WTC11 (cell line): ENCODE measurements around the gene TEX28. TPM values are rescaled to one million over a fixed set of nuclear protein-coding genes. Genes with fewer than 3 reads are reported as not detected.

Experiments
- ATAC-seq: fragments of 200-7000 bp; cut with Tn5 transposase; 2 replicates; pipeline ENCODE4 v1.10.0; 2021; ENCODE audit warnings: mild to moderate bottlenecking, moderate library complexity
- CTCF ChIA-PET: fragments of 300-600 bp; sonication (Branson Sonifier 250); formaldehyde crosslinking; loops from one replicate; lab custom pipeline; 2021; ENCODE audit warnings: antibody characterized with exemption; lab: Charles Lee
- POLR2A ChIA-PET: fragments of 350-600 bp; sonication (Branson Sonifier 250); formaldehyde crosslinking; loops from one replicate; lab custom pipeline; 2021; ENCODE audit warnings: antibody characterized with exemption; lab: Charles Lee
- DNase-seq: peaks from one replicate; pipeline ENCODE4 v3.0.0; 2021; ENCODE audit warnings: low spot score
- H3K27ac Mint-ChIP-seq: 2 replicates; pipeline ENCODE4 v1.8.0; 2021; ENCODE audit warnings: mixed read lengths
- H3K27me3 Mint-ChIP-seq: 2 replicates; pipeline ENCODE4 v1.8.0; 2021; ENCODE audit warnings: low read depth, mild to moderate bottlenecking, moderate library complexity, mixed read lengths
- H3K36me3 Mint-ChIP-seq: 2 replicates; pipeline ENCODE4 v1.8.0; 2021; ENCODE audit warnings: mixed read lengths
- H3K4me1 Mint-ChIP-seq: 2 replicates; pipeline ENCODE4 v1.8.0; 2022; ENCODE audit warnings: mixed read lengths
- H3K4me3 Mint-ChIP-seq: 2 replicates; pipeline ENCODE4 v1.8.0; 2021; ENCODE audit warnings: mild to moderate bottlenecking, moderate library complexity, mixed read lengths
- H3K9me3 Mint-ChIP-seq: 2 replicates; pipeline ENCODE4 v1.8.0; 2021; ENCODE audit warnings: mixed read lengths
- ETV6 ChIP-seq: sonication (generic); formaldehyde crosslinking; IDR thresholded peaks from 2 replicates; pipeline ENCODE4 v1.8.1; 2022; ENCODE audit warnings: mild to moderate bottlenecking, missing genetic modification reagents
- FOXP1 ChIP-seq: sonication (generic); formaldehyde crosslinking; IDR thresholded peaks from 2 replicates; pipeline ENCODE4 v1.8.0; 2022; ENCODE audit warnings: missing genetic modification reagents, mild to moderate bottlenecking, moderate library complexity, borderline replicate concordance
- GABPB1 ChIP-seq: sonication (generic); formaldehyde crosslinking; IDR thresholded peaks from 2 replicates; pipeline ENCODE4 v1.8.1; 2023; ENCODE audit warnings: mild to moderate bottlenecking, missing genetic modification reagents
- KAT7 ChIP-seq: sonication (generic); formaldehyde crosslinking; IDR thresholded peaks from 2 replicates; pipeline ENCODE4 v1.8.1; 2023; ENCODE audit warnings: missing genetic modification reagents, mild to moderate bottlenecking, borderline replicate concordance
- MXD4 ChIP-seq: fragments of 250-450 bp; sonication (Bioruptor Pico); IDR thresholded peaks from 2 replicates; pipeline ENCODE4 v1.8.0; 2021; ENCODE audit warnings: mild to moderate bottlenecking, moderate library complexity, borderline replicate concordance
- NR1H2 ChIP-seq: sonication (generic); formaldehyde crosslinking; IDR thresholded peaks from 2 replicates; pipeline ENCODE4 v1.9.0; 2021; ENCODE audit warnings: mild to moderate bottlenecking, moderate library complexity, missing genetic modification reagents
- RELA ChIP-seq: sonication (generic); formaldehyde crosslinking; IDR thresholded peaks from 2 replicates; pipeline ENCODE4 v1.8.1; 2022; ENCODE audit warnings: missing genetic modification reagents, mild to moderate bottlenecking, borderline replicate concordance
- RORB ChIP-seq: fragments of 250-450 bp; sonication (Bioruptor Pico); IDR thresholded peaks from 2 replicates; pipeline ENCODE4 v1.9.0; 2021; ENCODE audit warnings: mild to moderate bottlenecking
- SMAD3 ChIP-seq: sonication (generic); formaldehyde crosslinking; IDR thresholded peaks from 2 replicates; pipeline ENCODE4 v1.8.0; 2022; ENCODE audit warnings: missing genetic modification reagents, mild to moderate bottlenecking, borderline replicate concordance
- TEAD4 ChIP-seq: sonication (generic); formaldehyde crosslinking; IDR thresholded peaks from 2 replicates; pipeline ENCODE4 v1.8.0; 2022; ENCODE audit warnings: mild to moderate bottlenecking, missing genetic modification reagents
- TP53 ChIP-seq: sonication (generic); formaldehyde crosslinking; IDR thresholded peaks from 2 replicates; pipeline ENCODE4 v1.8.1; 2023; ENCODE audit warnings: mild to moderate bottlenecking, missing genetic modification reagents
- ZNF232 ChIP-seq: sonication (generic); formaldehyde crosslinking; IDR thresholded peaks from 2 replicates; pipeline ENCODE4 v1.8.0; 2022; ENCODE audit warnings: mild to moderate bottlenecking, missing genetic modification reagents
- ZNF263 ChIP-seq: sonication (generic); formaldehyde crosslinking; IDR thresholded peaks from 2 replicates; pipeline ENCODE4 v1.8.1; 2022; ENCODE audit warnings: low read depth, mild to moderate bottlenecking, moderate library complexity, missing genetic modification reagents
- total RNA-seq: library from RNA; stranded (reverse); gene quantifications from 3 replicates; pipeline ENCODE4 v1.2.3, GENCODE V29; 2021
- TF ChIP-seq, protein P1 (sequence below): fragments of 200-600 bp; IDR thresholded peaks from 2 replicates; pipeline ENCODE4 v1.8.0; 2022; ENCODE audit warnings: antibody characterized with exemption
- TF ChIP-seq, protein P2 (sequence below): sonication (generic); formaldehyde crosslinking; IDR thresholded peaks from 2 replicates; pipeline ENCODE4 v1.8.0; 2022; ENCODE audit warnings: mild to moderate bottlenecking, missing genetic modification reagents
- TF ChIP-seq, protein P3 (sequence below): sonication (generic); formaldehyde crosslinking; IDR thresholded peaks from 2 replicates; pipeline ENCODE4 v1.8.1; 2022; ENCODE audit warnings: missing genetic modification reagents, borderline replicate concordance
- TF ChIP-seq, protein P4 (sequence below): sonication (generic); formaldehyde crosslinking; IDR thresholded peaks from 2 replicates; pipeline ENCODE4 v1.8.0; 2023; ENCODE audit warnings: mild to moderate bottlenecking, missing genetic modification reagents
- TF ChIP-seq, protein P5 (sequence below): fragments of 250-450 bp; sonication (Bioruptor Pico); IDR thresholded peaks from 2 replicates; pipeline ENCODE4 v1.9.0; 2021; ENCODE audit warnings: moderate library complexity, mild to moderate bottlenecking, inconsistent platforms, borderline replicate concordance
- TF ChIP-seq, protein P6 (sequence below): sonication (generic); formaldehyde crosslinking; conservative IDR thresholded peaks from 2 replicates; pipeline ENCODE4 v1.8.1; 2023; ENCODE audit warnings: mild to moderate bottlenecking, low read depth, missing genetic modification reagents, moderate library complexity
- TF ChIP-seq, protein P7 (sequence below): sonication (generic); formaldehyde crosslinking; IDR thresholded peaks from 2 replicates; pipeline ENCODE4 v1.8.1; 2023; ENCODE audit warnings: mild to moderate bottlenecking, missing genetic modification reagents, moderate library complexity
- TF ChIP-seq, protein P8 (sequence below): fragments of 250-450 bp; sonication (Bioruptor Pico); IDR thresholded peaks from 2 replicates; pipeline ENCODE4 v1.8.0; 2021; ENCODE audit warnings: mild to moderate bottlenecking

The TEX28 gene
- total RNA-seq, 1 experiment from 2014 or later, result not detected

DNA sequence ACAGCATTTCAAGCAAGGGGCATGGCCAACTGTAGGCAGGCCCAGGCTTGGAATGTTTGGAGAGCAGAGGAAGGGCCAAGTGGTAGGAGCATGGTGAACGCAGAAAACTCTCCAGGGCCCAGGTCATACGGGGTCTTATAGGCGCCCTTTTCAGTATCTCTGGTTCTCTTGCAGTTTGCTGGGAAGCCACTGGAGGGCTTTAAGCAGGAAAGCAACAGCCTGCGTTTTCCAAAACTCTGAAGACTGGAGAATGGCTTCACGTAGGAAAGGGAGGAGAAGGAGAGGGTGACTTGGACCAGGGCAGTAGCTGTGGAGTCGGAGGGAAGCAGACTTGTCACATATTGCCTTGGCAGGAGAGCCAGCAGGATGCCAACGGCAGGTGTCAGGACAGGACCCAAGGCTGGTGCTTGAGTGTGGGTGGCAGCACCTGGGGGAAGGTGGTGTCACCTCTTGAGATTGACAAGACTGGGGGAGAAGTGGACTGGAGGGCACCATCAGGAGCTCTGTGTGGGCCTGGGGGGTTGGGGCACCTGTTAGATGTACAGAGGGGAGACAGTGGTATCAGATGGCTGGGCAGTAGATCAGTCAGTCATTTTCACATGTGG lies 22.6 kb upstream of the TEX28 start:
- peak; percentile 91 for ATAC-seq
- no peak for TF ChIP-seq KAT7 (CRISPR knock-in tag)
- TF ChIP-seq, protein P1, sequence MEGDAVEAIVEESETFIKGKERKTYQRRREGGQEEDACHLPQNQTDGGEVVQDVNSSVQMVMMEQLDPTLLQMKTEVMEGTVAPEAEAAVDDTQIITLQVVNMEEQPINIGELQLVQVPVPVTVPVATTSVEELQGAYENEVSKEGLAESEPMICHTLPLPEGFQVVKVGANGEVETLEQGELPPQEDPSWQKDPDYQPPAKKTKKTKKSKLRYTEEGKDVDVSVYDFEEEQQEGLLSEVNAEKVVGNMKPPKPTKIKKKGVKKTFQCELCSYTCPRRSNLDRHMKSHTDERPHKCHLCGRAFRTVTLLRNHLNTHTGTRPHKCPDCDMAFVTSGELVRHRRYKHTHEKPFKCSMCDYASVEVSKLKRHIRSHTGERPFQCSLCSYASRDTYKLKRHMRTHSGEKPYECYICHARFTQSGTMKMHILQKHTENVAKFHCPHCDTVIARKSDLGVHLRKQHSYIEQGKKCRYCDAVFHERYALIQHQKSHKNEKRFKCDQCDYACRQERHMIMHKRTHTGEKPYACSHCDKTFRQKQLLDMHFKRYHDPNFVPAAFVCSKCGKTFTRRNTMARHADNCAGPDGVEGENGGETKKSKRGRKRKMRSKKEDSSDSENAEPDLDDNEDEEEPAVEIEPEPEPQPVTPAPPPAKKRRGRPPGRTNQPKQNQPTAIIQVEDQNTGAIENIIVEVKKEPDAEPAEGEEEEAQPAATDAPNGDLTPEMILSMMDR, result peak; percentile 10; the same call in 1 of the 2 replicates
- TF ChIP-seq, all 79 proteins: peak for 1
- no peaks in the 10 kb centered on the region for H3K9me3 Mint-ChIP-seq

DNA sequence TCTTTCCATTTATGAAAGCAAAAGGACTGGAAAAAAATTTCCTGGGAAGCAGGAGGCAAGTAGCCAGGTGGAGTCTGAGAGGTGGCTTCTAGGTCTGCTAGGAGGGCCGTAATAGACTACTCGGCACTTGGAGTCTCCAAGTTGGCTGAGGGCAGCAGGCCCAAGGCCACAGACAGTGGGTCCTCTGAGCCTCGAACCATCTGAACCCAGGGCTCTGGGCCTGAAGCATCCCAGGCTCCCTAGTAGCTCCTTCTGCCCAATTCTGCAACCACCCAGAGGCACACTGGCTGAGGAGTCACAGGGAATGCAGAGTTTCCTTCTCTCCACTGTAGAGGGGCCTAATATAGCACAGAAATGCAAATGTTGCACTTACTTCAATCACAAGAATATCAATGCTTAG lies 20.5 kb upstream of the TEX28 start:
- H3K36me3 Mint-ChIP-seq, result no peaks in the 10 kb centered on the region

More for the DNA sequence above, 22.6 kb upstream of the TEX28 start:
- no peaks in the 10 kb centered on the region for H3K27me3 Mint-ChIP-seq
- ChIA-PET CTCF (interaction anchor here (1.4 to 3.1 kb wide), 3 partner anchors 9 to 13 kb away, joined by 4 to 20 read pairs (median 5); no protein-coding TSS in a partner anchor), POLR2A (no interaction called here)
- H3K4me3 Mint-ChIP-seq, result no peak overlapping the region
- no peak overlapping the region for H3K27ac Mint-ChIP-seq
- 0 out of 2 replicates have a peak, but pooled peaks cover 2% of the 10 kb centered on the region for H3K4me1 Mint-ChIP-seq
- no peaks in the 10 kb centered on the region for H3K36me3 Mint-ChIP-seq
- DNase-seq, result peak; percentile 34

More for the DNA sequence above, 20.5 kb upstream of the TEX28 start:
- DNase-seq (no peak), ATAC-seq (no peak)
- Mint-ChIP-seq H3K4me3 (no peak overlapping the region), H3K4me1 (0 out of 2 replicates have a peak, but pooled peaks cover 2% of the 10 kb centered on the region), H3K27ac (no peak overlapping the region), H3K27me3 (no peaks in the 10 kb centered on the region), H3K9me3 (no peaks in the 10 kb centered on the region)
- POLR2A ChIA-PET, result no interaction called here
- TF ChIP-seq SMAD3 (CRISPR knock-in tag), result no peak
- TF ChIP-seq, protein P2, sequence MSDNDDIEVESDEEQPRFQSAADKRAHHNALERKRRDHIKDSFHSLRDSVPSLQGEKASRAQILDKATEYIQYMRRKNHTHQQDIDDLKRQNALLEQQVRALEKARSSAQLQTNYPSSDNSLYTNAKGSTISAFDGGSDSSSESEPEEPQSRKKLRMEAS, result no peak
- TF ChIP-seq, protein P3, sequence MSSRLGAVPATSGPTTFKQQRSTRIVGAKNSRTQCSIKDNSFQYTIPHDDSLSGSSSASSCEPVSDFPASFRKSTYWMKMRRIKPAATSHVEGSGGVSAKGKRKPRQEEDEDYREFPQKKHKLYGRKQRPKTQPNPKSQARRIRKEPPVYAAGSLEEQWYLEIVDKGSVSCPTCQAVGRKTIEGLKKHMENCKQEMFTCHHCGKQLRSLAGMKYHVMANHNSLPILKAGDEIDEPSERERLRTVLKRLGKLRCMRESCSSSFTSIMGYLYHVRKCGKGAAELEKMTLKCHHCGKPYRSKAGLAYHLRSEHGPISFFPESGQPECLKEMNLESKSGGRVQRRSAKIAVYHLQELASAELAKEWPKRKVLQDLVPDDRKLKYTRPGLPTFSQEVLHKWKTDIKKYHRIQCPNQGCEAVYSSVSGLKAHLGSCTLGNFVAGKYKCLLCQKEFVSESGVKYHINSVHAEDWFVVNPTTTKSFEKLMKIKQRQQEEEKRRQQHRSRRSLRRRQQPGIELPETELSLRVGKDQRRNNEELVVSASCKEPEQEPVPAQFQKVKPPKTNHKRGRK (CRISPR knock-in tag), result no peak
- TF ChIP-seq, protein P4, sequence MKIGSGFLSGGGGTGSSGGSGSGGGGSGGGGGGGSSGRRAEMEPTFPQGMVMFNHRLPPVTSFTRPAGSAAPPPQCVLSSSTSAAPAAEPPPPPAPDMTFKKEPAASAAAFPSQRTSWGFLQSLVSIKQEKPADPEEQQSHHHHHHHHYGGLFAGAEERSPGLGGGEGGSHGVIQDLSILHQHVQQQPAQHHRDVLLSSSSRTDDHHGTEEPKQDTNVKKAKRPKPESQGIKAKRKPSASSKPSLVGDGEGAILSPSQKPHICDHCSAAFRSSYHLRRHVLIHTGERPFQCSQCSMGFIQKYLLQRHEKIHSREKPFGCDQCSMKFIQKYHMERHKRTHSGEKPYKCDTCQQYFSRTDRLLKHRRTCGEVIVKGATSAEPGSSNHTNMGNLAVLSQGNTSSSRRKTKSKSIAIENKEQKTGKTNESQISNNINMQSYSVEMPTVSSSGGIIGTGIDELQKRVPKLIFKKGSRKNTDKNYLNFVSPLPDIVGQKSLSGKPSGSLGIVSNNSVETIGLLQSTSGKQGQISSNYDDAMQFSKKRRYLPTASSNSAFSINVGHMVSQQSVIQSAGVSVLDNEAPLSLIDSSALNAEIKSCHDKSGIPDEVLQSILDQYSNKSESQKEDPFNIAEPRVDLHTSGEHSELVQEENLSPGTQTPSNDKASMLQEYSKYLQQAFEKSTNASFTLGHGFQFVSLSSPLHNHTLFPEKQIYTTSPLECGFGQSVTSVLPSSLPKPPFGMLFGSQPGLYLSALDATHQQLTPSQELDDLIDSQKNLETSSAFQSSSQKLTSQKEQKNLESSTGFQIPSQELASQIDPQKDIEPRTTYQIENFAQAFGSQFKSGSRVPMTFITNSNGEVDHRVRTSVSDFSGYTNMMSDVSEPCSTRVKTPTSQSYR (CRISPR knock-in tag), result no peak
- no peak for TF ChIP-seq MXD4 (CRISPR knock-in tag)
- TF ChIP-seq RELA, result no peak
- no peak for TF ChIP-seq ZNF232 (CRISPR knock-in tag)
- TF ChIP-seq, protein P5, sequence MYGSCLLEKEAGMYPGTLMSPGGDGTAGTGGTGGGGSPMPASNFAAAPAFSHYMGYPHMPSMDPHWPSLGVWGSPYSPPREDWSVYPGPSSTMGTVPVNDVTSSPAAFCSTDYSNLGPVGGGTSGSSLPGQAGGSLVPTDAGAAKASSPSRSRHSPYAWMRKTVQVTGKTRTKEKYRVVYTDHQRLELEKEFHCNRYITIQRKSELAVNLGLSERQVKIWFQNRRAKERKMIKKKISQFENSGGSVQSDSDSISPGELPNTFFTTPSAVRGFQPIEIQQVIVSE, result no peak
- TF ChIP-seq TP53 (CRISPR knock-in tag), result no peak
- TF ChIP-seq, protein P6, sequence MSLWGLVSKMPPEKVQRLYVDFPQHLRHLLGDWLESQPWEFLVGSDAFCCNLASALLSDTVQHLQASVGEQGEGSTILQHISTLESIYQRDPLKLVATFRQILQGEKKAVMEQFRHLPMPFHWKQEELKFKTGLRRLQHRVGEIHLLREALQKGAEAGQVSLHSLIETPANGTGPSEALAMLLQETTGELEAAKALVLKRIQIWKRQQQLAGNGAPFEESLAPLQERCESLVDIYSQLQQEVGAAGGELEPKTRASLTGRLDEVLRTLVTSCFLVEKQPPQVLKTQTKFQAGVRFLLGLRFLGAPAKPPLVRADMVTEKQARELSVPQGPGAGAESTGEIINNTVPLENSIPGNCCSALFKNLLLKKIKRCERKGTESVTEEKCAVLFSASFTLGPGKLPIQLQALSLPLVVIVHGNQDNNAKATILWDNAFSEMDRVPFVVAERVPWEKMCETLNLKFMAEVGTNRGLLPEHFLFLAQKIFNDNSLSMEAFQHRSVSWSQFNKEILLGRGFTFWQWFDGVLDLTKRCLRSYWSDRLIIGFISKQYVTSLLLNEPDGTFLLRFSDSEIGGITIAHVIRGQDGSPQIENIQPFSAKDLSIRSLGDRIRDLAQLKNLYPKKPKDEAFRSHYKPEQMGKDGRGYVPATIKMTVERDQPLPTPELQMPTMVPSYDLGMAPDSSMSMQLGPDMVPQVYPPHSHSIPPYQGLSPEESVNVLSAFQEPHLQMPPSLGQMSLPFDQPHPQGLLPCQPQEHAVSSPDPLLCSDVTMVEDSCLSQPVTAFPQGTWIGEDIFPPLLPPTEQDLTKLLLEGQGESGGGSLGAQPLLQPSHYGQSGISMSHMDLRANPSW (CRISPR knock-in tag), result no peak
- no peak for TF ChIP-seq KAT7 (CRISPR knock-in tag)
- no peak for TF ChIP-seq FOXP1
- TF ChIP-seq ETV6 (CRISPR knock-in tag), result no peak
- no peak for TF ChIP-seq TEAD4 (CRISPR knock-in tag)
- no peak for TF ChIP-seq GABPB1 (CRISPR knock-in tag)
- no peak for TF ChIP-seq ZNF263 (CRISPR knock-in tag)
- TF ChIP-seq, protein P7, sequence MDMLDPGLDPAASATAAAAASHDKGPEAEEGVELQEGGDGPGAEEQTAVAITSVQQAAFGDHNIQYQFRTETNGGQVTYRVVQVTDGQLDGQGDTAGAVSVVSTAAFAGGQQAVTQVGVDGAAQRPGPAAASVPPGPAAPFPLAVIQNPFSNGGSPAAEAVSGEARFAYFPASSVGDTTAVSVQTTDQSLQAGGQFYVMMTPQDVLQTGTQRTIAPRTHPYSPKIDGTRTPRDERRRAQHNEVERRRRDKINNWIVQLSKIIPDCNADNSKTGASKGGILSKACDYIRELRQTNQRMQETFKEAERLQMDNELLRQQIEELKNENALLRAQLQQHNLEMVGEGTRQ (CRISPR knock-in tag), result no peak
- TF ChIP-seq, protein P8, sequence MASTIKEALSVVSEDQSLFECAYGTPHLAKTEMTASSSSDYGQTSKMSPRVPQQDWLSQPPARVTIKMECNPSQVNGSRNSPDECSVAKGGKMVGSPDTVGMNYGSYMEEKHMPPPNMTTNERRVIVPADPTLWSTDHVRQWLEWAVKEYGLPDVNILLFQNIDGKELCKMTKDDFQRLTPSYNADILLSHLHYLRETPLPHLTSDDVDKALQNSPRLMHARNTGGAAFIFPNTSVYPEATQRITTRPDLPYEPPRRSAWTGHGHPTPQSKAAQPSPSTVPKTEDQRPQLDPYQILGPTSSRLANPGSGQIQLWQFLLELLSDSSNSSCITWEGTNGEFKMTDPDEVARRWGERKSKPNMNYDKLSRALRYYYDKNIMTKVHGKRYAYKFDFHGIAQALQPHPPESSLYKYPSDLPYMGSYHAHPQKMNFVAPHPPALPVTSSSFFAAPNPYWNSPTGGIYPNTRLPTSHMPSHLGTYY, result no peak
- TF ChIP-seq NR1H2 (CRISPR knock-in tag), result no peak
- no peak for TF ChIP-seq RORB (CRISPR knock-in tag)
- CTCF ChIA-PET, result interaction anchor here (0.6 kb wide), 2 partner anchors 207 to 702 kb away, joined by 5 to 6 read pairs; no protein-coding TSS in a partner anchor
